Activated CD4-positive, alpha-beta memory T cell treated with anti-CD3 and anti-CD28 coated beads, Interleukin-2, amount 10 ng/mL, durations not matched to agents 7 days and 5 days (primary cell): Measurements from ENCODE around the gene FAM20C. TPM values are rescaled to one million over a fixed set of nuclear protein-coding genes. Genes with fewer than 3 reads are reported as not detected.
"Not testable (repeated sequence)": the region's sequence is repeated elsewhere in the genome, so short reads cannot be mapped to it uniquely, and the experiment has no call there.

Experiments
- CTCF ChIA-PET: fragments of 350-600 bp; sonication (Branson Sonifier 250); formaldehyde crosslinking; loops from one replicate; lab custom pipeline; 2021; ENCODE audit warnings: antibody characterized with exemption, inconsistent platforms; lab: Charles Lee
- POLR2A ChIA-PET: fragments of 350-600 bp; sonication (Branson Sonifier 250); formaldehyde crosslinking; loops from one replicate; lab custom pipeline; 2021; ENCODE audit warnings: antibody characterized with exemption; lab: Charles Lee
- DNase-seq: peaks from one replicate; pipeline ENCODE4 v3.0.0-alpha.2; 2020
- H3K27ac Mint-ChIP-seq: one replicate; pipeline ENCODE4 v1.8.0; 2021; ENCODE audit warnings: mild to moderate bottlenecking, mixed read lengths
- H3K27me3 Mint-ChIP-seq: one replicate; pipeline ENCODE4 v1.8.0; 2021; ENCODE audit warnings: mixed read lengths
- H3K36me3 Mint-ChIP-seq: one replicate; pipeline ENCODE4 v1.8.0; 2021; ENCODE audit warnings: low read depth, mixed read lengths
- H3K4me1 Mint-ChIP-seq: one replicate; pipeline ENCODE4 v1.8.0; 2021; ENCODE audit warnings: mixed read lengths
- H3K4me3 Mint-ChIP-seq: one replicate; pipeline ENCODE4 v1.8.0; 2021; ENCODE audit warnings: mild to moderate bottlenecking, mixed read lengths
- H3K9me3 Mint-ChIP-seq: one replicate; pipeline ENCODE4 v1.8.0; 2021; ENCODE audit warnings: mixed read lengths
- total RNA-seq, 2 experiments: library from RNA; stranded (reverse); gene quantifications; one replicate each; pipeline ENCODE4 v1.2.3, GENCODE V29; 2021

Gene FAM20C
- total RNA-seq, 2 experiments from 2014 or later: 0.13 TPM; not detected in 1

DNA sequence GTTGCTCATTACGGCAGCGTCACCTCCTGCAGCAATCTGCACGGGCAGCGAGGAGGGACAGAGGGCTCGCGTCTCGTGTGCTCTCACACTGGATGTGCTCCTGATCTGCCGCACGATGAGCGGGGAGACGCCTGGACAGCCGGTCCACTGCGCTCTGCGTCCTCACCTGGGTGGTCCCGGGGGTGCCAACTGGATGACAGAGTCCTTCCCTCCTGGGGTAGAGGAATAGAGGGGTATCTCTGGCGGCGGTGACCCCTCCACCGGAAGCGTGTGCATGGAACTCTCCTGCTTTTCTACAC lies 3.4 kb downstream of the FAM20C start:
- no peaks in the 10 kb centered on the region for H3K9me3 Mint-ChIP-seq
- ChIA-PET POLR2A (no interaction called here), CTCF (no interaction called here)
- no peak overlapping the region for H3K27ac Mint-ChIP-seq
- peaks cover 2% of the 10 kb centered on the region for H3K4me1 Mint-ChIP-seq
- H3K36me3 Mint-ChIP-seq: no peaks in the 10 kb centered on the region
- no peak for DNase-seq
- H3K4me3 Mint-ChIP-seq: no peak overlapping the region
- peaks cover 33% of the 10 kb centered on the region for H3K27me3 Mint-ChIP-seq

DNA sequence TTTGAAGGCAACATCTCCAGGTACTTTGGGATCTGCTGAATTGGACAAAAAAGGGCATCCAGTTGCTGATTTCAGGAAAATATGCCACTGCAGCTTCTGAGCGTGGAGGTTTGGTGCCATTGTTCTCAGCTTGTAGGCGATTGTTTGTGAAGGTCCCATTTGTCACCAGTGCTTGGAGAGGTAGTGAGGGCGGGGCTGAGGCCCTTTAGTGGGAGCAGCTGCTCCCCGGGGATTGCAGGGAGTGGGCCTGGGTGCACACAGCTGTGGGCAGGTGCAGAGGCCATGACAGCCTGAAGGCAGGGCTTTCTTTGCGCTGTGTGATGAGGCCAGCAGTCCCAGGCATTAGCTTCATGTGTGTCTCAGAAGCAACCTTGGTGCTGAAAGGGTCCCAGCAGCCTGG lies 3.9 kb downstream of the FAM20C start:
- H3K4me3 Mint-ChIP-seq: no peak overlapping the region

DNA sequence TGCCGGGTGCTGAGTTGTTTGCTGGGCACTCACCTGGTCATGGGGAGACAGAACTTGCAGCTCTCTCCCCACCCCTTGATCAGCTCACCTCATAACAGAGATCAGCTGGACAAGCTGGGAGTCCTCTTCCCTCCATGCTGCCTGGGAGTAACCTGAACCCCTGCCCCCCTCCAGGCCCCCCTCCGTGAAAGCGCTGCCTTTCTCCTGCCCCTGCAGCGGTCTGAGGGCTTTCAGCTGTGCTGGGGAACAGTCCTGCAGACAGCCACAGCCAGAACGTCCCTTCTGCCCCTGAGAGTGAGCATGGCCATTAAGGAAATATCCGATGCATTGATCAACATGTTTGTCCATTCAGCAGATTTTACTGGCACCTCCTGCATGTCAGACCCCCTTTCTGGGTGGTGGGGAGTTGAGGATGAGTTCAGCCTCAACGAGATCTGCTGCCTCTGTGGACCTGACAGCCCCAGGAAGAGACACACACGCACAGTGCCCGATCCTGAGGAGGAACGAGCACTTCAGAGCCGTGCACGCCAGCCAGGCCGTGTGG lies 4.5 kb downstream of the FAM20C start:
- ChIA-PET CTCF (no interaction called here), POLR2A (no interaction called here)
- no peak overlapping the region for H3K27ac Mint-ChIP-seq
- H3K4me3 Mint-ChIP-seq: no peak overlapping the region
- H3K27me3 Mint-ChIP-seq: peaks cover 26% of the 10 kb centered on the region
- no peaks in the 10 kb centered on the region for H3K4me1 Mint-ChIP-seq
- DNase-seq: no peak
- no peaks in the 10 kb centered on the region for H3K9me3 Mint-ChIP-seq
- H3K36me3 Mint-ChIP-seq: no peaks in the 10 kb centered on the region

More for the DNA sequence above, 3.9 kb downstream of the FAM20C start:
- H3K36me3 Mint-ChIP-seq: no peaks in the 10 kb centered on the region
- H3K4me1 Mint-ChIP-seq: peaks cover 2% of the 10 kb centered on the region
- no peaks in the 10 kb centered on the region for H3K9me3 Mint-ChIP-seq
- DNase-seq: no peak
- ChIA-PET POLR2A (no interaction called here), CTCF (no interaction called here)
- H3K27ac Mint-ChIP-seq: no peak overlapping the region
- peaks cover 29% of the 10 kb centered on the region for H3K27me3 Mint-ChIP-seq

DNA sequence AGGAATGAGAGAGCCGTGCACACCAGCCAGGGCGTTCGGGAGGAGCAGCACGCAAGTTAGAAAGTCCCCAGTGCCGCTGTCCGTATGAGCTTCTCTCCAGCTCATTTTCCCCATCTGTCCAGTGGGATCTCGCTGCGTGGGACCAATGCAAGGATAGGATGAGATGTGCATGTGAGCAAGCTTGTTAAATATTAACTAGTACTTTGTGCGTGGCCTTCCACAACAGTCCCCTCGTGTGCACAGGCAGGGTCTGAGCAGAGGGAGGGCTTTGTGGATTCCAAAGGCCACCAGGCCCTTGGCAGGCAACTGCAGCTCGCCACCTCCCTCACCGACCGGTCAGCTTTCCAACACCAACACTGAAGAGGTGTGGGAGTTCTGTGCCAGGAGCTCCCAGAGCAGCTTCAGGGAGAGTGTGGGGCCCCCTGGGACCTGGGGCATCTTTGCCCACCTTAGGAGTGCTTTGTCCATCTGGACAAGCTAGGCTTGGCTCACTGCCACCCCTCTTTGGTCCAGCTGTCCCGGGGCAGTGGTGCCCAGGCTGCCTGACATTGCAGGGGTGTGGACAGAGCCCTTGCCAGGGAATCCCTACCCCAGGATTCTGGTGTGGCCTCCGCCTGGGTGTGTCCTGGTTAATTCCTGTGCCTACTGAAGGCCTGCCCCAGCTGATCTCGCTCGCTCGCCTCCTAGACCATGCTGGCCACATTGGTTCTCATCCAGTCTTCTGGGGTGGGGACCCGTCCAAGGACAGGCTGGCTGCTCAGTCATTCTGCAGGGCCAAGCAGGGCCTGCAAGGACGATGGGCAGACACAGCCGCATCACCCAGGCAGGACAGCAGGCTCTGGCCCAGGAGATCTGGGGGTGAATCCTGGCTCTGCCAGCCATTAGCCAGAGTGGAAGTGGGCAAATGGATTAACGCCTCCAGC lies 5.3 kb downstream of the FAM20C start:
- ChIA-PET CTCF (no interaction called here), POLR2A (no interaction called here)
- H3K4me1 Mint-ChIP-seq: no peaks in the 10 kb centered on the region
- no peak overlapping the region for H3K4me3 Mint-ChIP-seq
- H3K36me3 Mint-ChIP-seq: no peaks in the 10 kb centered on the region
- DNase-seq: no peak
- H3K27ac Mint-ChIP-seq: no peak overlapping the region
- H3K9me3 Mint-ChIP-seq: no peaks in the 10 kb centered on the region
- peaks cover 26% of the 10 kb centered on the region for H3K27me3 Mint-ChIP-seq

DNA sequence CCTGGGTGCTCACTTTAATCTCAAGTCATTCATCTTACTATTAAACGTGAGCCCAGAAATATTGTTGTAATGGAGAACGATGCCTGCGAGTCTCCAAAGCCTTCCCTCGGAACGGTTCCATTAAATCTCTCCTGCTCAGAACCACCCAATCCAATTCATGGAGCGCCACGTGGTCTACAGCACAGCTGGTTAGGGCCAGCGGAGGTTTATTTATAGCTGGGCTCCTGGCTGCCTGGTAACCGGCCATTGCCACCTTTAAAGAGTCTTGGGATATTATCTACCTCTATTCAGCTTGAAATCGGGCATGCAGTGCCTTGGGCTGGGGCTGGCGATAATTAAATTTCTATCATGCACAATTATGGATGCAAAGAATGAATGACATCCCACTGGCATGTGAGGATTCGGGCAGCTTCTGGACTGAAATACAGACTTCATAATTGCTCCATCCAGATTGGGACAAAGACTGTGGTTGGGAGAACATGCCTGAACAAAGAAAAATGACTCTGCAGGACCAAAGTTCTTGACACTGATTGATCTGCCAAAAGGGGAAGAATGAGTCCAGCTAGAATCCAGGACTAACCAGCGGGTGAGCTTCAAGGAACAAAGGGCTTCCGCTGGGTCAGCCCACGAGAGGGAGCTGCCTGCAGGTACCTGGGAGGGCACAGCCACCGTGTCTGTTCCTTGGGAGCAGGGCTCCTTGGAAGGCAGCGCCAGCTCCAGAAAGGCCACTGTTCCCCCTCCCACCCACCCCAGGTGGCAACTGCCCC lies 7.3 kb downstream of the FAM20C start:
- ChIA-PET POLR2A (no interaction called here), CTCF (no interaction called here)
- Mint-ChIP-seq H3K4me3 (no peak overlapping the region), H3K9me3 (no peaks in the 10 kb centered on the region), H3K4me1 (no peaks in the 10 kb centered on the region), H3K27ac (no peak overlapping the region), H3K27me3 (peaks cover 14% of the 10 kb centered on the region), H3K36me3 (no peaks in the 10 kb centered on the region)
- no peak for DNase-seq

DNA sequence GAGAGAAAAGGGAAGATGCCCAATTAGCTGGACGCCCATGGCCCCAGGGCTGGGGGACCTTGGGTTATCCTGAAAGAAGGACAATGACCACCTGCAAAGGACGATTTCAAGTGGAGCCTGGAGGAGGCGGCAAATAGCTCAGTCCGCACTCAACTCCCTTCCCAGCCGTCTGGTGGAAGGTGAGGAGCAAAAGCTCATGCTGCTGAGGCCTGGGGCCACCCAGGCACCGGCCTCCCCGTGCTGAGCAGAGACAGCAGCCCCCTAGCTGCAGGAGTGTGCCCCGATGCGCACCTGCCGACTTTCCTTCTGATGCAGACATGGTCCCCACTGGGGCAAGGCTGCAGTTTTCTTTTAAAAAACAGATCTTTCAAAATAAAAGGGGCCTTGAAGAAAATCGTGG lies 7.9 kb downstream of the FAM20C start:
- no peak for DNase-seq
- no peaks in the 10 kb centered on the region for H3K4me1 Mint-ChIP-seq
- H3K36me3 Mint-ChIP-seq: no peaks in the 10 kb centered on the region
- POLR2A ChIA-PET: no interaction called here
- CTCF ChIA-PET: no interaction called here
- H3K27me3 Mint-ChIP-seq: peaks cover 8% of the 10 kb centered on the region
- no peak overlapping the region for H3K27ac Mint-ChIP-seq
- no peaks in the 10 kb centered on the region for H3K9me3 Mint-ChIP-seq
- H3K4me3 Mint-ChIP-seq: no peak overlapping the region

DNA sequence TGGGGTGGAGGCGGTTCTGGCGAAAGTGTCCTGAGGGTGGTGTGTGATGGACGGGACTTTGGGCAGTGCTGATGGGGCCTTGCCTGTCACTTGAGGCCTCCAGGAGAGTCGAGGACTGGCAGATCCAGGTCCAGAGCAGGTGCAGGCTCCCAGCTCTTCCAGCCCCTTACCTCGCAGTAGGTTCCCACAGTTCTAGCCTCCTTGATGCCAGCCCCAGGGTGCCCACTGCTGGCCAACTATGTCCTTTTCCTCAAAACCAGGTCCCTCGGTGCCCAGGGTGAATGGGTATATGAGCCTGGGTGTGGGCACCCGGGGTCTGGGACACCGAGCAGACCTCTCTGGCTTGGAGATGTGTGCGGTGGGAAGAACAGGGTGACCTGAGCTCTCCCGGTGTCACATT lies 8.3 kb downstream of the FAM20C start:
- Mint-ChIP-seq H3K4me3 (no peak overlapping the region), H3K27me3 (peaks cover 4% of the 10 kb centered on the region), H3K9me3 (no peaks in the 10 kb centered on the region), H3K4me1 (no peaks in the 10 kb centered on the region), H3K36me3 (no peaks in the 10 kb centered on the region), H3K27ac (no peak overlapping the region)
- ChIA-PET POLR2A (no interaction called here), CTCF (no interaction called here)
- no peak for DNase-seq

DNA sequence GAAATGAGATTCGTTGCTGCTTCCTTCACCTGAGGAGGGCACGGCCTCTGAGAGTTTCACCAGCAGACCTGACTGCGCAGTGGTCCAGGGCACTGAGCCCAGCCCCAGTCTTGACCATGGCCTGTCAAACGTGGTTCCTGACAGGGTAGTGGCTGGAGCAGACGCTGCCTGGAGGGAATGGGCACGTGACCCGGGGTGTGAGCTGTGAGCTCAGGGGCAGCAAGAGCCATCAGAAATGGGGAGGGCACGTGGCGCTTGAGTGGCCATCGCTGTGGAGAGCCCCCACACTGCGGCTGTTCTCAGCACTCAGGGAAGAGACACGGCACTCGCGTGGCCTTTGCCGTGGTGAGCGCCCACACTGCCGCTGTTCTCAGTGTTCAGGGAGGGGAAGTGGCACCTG lies 12.0 kb downstream of the FAM20C start:
- H3K36me3 Mint-ChIP-seq: no peaks in the 10 kb centered on the region
- no peak overlapping the region for H3K27ac Mint-ChIP-seq
- ChIA-PET CTCF (no interaction called here), POLR2A (no interaction called here)
- no peaks in the 10 kb centered on the region for H3K4me1 Mint-ChIP-seq
- DNase-seq: no peak
- no peak overlapping the region for H3K4me3 Mint-ChIP-seq
- peaks cover 3% of the 10 kb centered on the region for H3K9me3 Mint-ChIP-seq
- no peaks in the 10 kb centered on the region for H3K27me3 Mint-ChIP-seq

DNA sequence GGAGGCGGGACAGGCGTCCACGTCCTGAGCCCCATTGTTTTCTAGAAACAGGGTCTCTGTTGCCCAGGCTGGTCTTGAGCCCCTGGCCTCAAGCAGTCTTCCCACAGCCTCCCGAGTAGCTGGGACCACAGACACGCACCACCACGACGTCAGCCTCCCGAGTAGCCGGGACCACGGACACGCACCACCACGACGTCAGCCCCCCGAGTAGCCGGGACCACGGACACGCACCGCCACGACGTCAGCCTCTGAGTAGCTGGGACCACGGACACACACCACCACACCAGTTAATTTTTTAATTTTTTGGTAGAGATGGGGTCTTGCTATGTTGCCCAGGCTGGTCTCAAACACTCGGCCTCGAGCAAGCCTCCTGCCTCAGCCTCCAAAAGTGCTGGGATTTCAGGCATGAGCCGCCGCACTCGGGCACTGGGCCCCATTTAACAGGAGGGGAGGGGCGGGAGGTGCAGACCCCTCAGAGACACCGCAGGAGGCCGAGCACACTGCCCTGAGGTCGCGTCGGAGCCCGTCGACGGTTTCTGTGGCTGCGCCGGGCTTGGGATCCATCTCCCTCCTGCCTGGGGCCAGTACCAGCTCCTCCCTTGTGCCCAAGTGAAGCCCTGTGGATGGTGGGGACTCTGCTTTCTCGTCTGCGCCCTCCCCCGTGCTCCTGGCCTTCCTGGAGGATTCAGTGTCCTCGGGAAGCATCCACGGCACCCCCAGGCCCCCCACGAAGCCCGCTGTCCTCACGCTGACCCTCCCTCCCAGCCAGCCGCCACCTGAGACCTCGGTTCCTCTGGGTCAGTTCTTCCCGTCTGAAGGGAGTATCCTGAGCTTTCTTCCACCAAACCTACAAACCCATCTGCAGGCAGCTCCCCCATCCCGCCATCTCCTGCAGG lies 13.0 kb downstream of the FAM20C start:
- no peak for DNase-seq
- Mint-ChIP-seq H3K4me1 (no peaks in the 10 kb centered on the region), H3K9me3 (peaks cover 3% of the 10 kb centered on the region), H3K36me3 (no peaks in the 10 kb centered on the region), H3K27ac (no peak overlapping the region), H3K4me3 (no peak overlapping the region), H3K27me3 (no peaks in the 10 kb centered on the region)
- POLR2A ChIA-PET: no interaction called here
- CTCF ChIA-PET: no interaction called here

DNA sequence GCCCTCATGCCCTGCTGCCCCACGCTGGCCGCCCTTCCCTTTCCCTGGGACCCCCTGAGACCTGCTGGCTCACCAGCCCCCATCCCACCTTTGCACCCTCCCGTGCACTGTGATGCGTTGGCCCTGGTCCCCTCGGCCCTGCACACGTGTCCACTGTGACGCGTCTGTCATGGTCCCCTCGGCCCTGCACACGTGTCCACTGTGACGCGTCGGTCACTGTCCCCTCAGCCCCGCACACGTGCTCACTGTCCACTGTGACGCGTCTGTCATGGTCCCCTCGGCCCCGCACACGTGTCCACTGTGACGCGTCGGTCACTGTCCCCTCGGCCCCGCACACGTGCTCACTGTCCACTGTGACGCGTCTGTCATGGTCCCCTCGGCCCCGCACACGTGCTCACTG lies 14.0 kb downstream of the FAM20C start:
- H3K4me3 Mint-ChIP-seq, DNase-seq, H3K36me3 Mint-ChIP-seq, H3K9me3 Mint-ChIP-seq, H3K4me1 Mint-ChIP-seq, CTCF ChIA-PET, POLR2A ChIA-PET, H3K27ac Mint-ChIP-seq, H3K27me3 Mint-ChIP-seq: not testable (repeated sequence)

DNA sequence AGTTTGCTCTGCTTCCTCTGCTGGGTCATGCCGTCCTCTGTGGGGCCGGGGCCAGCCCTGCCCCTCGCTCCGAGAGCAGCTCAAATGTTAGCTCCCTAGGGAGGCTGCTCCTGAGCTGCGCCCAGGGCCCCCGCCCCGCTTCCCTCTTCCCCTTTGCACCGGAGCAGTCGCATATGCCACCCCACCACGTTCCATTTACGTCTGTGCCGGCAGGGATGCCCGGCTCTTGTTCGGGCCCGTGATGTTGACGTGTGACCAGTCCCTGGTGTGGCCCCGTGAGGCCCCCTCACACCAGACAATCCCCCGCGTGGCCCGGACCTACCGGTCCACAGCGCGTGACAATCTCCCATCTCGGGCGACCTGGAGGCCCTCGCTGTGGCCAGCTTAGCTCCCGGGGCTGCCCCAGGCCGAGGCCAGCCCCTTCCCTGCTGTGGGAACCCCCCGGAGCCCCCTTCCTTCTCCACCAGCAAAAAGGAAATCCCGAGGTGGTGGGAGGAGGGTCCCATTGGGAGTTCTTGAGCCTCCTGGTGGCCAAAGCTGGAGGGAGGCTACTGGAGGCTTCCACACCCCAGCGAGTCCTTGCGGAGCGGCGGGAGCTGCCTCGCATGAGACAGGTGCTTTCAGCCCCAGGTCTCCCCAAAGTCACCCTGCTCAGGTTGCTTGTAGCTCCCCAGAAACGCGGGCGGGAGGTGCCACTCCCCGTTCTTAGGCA lies 15.2 kb downstream of the FAM20C start:
- no peak for DNase-seq
- H3K9me3 Mint-ChIP-seq: peaks cover 3% of the 10 kb centered on the region
- no peaks in the 10 kb centered on the region for H3K36me3 Mint-ChIP-seq
- CTCF ChIA-PET: no interaction called here
- no peaks in the 10 kb centered on the region for H3K27me3 Mint-ChIP-seq
- no peak overlapping the region for H3K4me3 Mint-ChIP-seq
- H3K27ac Mint-ChIP-seq: no peak overlapping the region
- POLR2A ChIA-PET: no interaction called here
- H3K4me1 Mint-ChIP-seq: no peaks in the 10 kb centered on the region

DNA sequence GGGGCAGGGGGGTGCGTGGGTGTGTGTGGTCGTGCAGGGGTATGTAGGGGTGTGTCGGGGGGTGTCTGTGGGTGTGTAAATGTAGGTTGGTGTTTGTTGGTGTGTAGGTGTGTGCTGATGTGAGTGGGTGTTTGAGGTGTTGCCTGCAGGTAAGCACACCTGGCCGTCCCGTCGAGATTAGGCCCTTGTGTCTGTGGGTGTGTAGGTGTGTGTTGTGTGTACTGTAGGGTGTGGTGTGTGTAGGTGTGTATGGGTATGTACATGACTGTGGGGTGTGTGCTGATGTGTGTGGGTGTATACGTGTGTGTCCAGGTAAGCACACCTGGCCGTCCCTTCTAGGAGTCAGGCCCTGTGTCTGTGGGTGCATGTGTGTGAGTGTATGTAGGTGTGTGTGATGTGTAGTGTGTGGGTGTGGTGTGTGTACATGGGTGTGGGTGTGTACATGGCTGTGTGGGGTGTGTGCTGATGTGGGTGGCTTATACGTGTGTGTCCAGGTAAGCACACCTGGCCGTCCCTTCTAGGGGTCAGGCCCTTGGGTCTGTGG lies 15.8 kb downstream of the FAM20C start:
- ChIA-PET POLR2A (no interaction called here), CTCF (no interaction called here)
- Mint-ChIP-seq H3K4me3 (no peak overlapping the region), H3K4me1 (no peaks in the 10 kb centered on the region), H3K9me3 (peaks cover 3% of the 10 kb centered on the region), H3K27ac (no peak overlapping the region), H3K36me3 (no peaks in the 10 kb centered on the region), H3K27me3 (no peaks in the 10 kb centered on the region)
- no peak for DNase-seq
